ENCODE data around the gene PIGBOS1.
"Not testable (repeated sequence)": the region's sequence is repeated elsewhere in the genome, so short reads cannot be mapped to it uniquely, and the experiment has no call there.

PIGBOS1 gene, protein sequence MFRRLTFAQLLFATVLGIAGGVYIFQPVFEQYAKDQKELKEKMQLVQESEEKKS

DNA sequence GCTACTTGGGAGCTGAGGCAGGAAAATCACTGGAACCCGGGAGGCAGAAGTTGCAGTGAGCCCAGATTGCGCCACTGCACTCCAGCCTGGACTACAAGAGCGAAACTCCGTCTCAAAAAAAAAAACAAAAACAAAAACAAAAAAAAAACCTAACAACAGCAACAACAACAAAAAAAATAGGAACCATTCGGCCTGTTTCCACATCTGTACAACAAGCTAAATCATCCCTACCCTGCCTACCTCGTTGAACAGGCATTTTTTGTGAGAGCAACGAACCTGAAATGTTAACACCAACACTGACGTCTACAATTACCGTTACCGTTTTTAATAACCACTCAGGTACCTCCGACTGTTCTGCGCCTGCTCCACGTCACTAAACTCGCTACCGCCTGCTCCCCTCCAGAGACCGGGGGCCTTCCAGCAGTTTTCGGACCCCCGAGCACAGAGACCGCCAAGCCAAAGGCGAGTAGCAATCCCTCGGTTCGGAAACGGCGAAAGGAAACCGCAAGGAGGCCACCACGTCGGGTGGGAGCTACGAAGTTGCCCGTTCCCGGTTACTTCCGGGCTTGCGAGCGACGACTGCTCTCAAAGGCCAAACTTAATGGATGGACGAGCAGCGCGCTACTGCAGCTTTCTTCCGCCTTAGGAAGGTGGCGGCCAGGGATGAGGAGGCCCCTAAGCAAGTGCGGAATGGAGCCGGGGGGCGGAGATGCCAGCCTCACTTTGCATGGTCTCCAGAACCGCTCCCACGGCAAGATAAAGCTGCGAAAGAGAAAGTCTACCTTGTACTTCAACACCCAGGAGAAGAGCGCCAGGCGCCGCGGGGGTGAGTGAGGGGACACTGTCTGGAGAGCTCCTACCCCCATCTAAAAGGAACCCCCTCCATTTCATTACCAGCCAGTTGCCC, at the start of gene PIGBOS1, which contains the start of gene PIGB:
Gene PIGBOS1, minus strand, starts transcription at position 536 of the 907 bp plus-strand sequence. CDS start 1,331 bp downstream, outside the sequence.
Gene PIGB, plus strand, starts transcription at position 635 of the 907 bp plus-strand sequence. Its CDS starts 29 bp downstream, at position 664.
- DNase-seq: peak; percentile 33

DNA sequence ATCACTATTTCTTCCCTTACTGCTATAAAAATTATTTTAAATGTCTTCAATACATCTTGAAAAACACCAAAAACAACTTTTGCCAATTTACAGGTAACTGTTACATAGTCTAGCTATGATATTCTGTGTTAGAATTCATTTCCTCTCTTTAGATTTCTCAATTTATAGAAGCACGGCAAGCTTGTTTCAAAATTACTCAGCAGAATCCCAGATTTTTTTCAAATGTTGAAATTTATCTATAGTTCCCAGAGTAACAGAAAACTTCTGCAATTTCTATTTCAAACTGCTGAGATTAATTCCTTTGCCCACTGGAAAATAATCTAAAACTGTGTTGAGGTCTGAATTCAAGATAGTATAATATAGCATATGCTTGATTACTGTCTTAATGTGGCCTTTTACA, 48.1 kb upstream of the PIGBOS1 start:
- DNase-seq: no peak

DNA sequence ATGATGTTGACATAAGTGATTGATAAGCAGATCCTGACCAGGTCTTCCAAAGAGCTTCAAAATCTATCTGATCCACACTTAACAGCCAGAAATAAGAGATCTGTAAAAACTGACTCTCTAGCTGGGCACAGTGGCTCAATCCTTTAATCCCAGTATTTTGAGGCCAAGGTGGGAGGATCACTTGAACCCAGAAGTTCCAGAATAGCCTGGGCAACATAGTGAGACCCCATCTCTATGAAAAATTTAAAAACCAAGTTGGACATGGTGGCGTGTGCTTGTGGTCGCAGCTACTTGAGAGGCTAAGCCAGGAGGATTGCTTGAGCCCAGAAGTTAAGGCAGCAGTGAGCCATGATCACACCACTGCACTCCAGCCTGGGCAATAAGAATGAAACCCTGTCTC, 43.7 kb upstream of the PIGBOS1 start:
- DNase-seq: no peak

DNA sequence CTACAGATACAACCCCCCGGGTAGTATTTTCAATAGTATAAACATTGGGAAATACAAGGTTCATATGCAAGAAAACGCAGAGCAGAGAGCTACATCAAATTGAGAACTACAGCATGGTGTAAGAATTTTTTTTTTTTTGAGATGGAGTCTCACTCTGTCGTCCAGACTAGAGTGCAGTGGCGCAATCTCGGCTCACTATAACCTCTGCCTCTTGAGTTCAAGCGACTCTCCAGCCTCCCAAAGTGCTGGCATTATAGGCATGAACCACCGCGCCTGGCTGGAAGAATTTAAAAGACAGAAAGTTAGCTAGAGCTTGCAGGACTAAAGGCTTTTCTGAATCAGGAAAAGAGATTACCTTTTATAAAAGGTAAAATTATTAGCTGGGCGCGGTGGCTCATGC, 42.1 kb upstream of the PIGBOS1 start:
- DNase-seq: no peak

DNA sequence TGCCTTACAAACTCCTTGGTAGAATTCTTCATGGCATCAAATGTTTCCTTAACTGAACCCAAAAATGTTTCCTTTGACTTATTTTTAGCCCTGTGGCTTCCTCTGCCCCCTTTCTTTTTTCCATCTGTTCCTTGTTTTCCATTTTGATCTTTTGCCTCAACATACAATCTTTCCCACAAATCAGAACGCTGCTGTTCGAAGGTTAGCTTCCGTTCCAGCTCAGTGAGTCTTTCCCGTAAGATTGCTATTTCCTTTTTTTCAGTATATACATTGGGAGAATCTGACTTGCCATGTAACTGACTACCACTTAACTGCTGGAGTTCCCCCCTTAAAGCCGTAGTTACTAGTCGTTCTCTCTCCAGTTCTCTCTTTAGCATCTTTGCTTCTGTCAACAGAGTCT, 41.3 kb upstream of the PIGBOS1 start:
- DNase-seq: no peak

DNA sequence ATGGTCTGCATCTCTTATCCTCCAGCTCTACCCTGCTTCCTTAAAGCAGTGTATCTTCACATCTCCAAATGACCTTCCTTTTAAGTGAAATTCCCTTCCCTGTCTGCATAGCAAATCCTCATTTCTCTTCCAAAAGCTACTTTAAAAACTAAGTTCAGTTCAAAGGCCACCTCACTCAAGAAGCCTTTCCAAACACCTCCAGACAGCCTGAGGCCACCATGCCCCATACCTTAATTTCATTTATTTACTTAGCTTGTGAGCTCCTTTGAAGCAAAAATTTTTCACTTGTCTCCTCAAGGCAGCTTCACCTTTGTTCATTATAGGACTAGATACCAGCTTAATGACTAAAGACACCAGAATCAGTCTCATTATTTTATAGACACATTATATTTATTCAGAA, 39.5 kb upstream of the PIGBOS1 start:
- DNase-seq: no peak

DNA sequence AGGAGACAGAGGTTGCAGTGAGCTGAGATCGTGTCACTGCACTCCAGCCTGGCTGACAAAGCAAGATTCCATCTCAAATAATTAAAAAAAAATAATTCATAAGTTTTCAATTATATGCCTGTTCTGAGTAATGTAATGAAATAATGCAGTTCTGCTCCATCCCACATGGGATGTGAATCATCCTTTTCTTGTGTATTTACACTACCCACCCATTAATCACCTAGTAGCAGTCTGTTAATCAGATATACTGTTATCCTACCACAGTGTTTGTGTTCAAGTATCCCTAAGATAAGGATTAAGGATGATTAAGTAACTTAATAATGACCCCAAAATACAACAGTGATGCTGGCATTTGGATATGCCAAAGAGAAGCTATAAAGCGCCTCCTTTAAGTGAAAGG, 38.9 kb upstream of the PIGBOS1 start:
- DNase-seq: no peak

DNA sequence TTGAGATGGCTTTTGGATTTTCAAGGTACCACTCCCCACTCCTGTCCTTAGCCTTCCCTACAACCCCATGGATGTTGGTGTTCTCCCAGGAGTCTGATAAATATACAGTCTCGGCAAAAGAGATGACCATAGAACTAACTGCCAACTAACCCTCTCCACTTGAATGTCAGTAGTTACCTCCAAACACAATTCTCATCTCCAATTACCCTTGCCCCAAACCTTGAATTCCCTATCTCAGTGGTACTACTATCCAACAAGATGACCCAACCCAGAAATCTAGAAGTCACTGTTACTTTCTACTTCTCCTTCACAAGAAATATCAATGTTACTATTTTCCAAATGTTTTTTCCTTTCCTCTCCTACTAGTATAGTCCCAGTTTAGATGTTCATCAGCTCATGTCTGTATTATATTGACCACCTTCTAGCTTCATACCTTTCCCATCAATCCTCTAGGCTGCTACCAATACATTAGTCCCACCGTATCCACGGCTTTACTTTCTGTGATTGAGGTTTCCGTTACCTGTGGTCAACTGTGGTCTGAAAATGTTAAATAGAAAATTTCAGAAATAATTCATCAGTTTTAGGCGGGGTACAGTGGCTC, 38.2 kb upstream of the PIGBOS1 start:
- no peak for DNase-seq

DNA sequence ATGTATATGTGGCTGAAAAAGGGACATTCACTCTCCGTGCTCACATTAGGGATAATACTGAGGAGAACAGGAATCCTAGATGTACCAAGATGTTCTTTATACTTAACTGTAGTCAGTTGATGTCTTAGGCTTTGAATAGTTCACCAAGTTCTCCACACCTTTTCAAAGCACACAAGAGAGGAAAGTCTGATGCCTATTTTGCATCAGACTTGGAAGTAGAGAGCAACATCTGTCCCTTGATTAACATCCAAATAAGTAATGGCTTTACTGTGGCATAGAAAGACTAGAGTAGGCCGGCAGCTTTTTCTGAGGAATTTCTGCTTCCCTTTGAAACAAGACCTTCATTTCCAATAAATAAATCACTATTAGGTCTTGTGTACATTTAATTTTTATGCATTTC, 34.1 kb upstream of the PIGBOS1 start:
- no peak for DNase-seq

DNA sequence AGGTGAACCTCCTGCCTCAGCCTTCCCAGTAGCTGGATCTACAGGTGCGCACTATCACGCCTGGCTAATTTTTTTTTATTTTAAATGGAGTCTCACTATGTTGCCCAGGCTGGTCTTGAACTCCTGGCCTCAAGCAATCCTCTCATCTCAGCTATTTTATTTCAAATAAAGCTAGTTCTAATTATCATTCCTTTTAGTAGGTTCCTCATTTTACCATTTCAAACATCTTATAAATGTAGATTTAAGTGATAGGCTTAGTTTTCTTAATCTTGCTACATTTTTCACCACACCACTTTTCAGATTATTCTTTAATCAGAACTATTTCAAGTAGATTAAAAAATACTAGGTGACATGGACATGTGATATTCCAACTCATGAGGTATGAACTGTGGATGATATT, 30.4 kb upstream of the PIGBOS1 start:
- no peak for DNase-seq

DNA sequence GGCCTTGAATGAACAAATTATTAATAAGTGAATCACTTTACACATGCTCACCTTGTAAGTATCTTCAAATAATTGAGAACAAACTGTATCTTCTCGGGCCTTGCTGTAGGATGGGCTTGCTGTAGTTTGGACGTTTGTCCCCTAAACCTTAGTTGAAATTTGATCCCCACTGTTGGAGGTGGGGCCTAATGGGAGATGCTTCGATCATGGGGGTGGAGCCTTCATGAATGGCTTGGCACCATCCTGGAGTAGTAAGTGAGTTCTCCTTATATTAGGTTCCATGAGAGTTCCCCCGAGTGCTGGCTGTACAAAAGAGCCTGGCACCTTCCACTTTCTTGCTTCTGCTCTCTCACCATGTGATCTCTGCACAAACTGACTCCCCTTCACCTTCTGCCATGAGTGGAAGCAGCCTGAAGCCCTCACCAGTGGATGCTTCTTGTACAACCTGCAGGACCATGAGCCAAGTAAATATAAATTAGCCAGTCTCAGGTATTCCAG, 29.4 kb upstream of the PIGBOS1 start:
- no peak for DNase-seq

DNA sequence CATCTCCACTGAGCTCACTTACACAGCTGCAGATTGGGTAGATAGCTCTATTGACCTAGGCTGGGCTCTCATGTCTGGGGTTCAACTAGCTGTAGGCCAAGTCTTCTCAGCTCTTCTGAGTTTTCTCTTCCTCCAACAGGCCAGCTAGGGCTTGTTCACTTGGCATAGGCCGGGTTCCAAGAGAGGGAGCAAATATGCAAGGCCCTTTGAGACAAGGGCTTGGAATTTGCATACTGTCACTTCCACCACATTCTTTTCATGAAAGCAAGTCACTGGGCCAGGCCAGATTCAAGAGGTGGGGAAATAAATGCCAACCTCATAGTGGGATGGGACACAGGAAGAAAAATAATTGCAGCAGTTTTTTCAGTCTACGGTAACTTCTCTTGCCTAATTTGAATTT, 25.3 kb upstream of the PIGBOS1 start:
- DNase-seq: no peak

DNA sequence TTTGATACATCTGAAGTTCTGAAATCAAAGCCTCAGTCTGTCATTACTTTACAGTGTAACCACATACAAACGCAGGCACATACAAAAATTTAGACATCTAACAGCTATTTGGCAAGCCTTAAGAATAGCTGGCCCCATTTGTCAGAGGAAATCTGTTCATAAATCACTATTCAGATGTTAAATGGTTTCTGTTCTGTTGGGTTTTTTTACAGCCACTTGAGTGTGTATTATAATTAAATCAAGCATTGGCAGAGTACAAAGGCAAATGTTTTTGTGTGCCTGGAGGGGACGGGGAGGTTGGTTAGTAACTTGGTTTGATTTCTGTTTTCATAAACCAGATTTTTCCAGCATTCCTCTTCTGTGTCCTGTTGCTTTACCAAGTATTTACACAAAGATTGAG, 24.2 kb upstream of the PIGBOS1 start:
- DNase-seq: no peak

DNA sequence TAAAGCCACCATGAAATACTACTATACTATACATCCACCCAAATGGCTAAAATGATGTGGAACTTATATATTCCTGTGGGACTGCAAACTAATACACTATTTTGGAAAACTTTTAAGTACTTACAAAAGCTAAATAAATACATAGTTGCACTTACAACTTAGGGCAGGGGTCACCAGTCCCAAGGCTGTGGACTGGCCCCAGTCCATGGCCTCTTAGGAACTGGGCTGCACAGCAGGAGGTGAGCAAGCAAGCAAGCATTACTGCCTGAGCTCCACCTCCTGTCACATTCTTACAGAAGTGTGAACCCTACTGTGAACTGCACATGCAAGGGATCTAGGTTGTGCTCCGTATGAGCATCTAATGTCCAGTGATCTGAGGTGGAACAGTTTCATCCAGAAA, 18.2 kb upstream of the PIGBOS1 start:
- no peak for DNase-seq

DNA sequence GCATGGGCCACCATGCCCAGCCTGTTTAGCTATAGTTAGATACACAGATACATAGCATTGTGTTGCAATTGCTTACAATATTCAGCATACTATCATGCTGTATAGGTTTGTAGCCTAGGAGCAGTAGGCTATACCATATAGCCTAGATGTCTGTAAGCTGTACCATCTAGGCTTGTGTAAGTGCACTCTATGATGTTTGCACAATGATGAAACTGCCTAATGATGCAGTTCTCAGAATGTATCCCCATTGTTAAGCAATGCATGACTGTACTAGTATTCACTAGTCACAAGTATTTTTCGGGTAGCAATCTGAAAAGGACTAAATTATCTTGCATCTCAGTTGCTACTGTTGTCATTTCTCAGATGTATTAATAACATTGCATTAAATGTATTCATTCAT, 16.1 kb upstream of the PIGBOS1 start:
- DNase-seq: no peak

DNA sequence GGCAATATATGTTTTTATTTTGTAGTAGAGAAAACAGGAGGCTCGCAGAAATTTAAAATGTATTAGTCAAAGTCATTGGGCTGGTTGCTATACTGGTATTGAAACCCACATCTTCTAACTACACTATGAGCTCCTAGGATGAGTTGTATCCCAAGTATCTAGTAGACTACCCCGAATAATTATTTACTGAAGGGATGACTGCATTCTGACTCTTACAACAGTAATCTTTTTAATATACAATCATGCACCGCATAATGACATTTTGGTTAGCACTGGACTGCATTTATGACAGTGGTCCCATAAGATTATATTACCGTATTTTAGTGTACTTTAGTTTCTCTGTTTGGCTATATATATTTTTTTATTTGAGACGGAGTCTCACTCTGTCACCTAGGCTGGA, 15.4 kb upstream of the PIGBOS1 start:
- no peak for DNase-seq

DNA sequence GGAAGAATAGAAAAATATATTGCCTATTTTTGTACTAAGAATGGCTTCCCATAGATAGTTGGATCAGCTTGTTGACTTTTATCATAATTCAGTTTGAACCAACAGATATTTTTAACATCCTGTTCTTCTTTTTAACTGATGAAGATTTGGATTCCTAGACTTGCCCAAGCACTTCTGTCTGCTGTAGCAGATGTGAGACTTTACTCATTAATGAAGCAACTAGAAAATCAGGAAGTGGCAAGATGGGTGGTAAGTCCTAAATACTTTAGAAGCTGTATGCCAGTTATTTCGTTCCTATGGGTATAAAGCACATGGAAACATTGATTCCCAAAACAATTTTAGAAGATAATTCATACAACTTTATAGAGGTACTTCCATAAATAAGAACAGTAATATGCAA, 8.5 kb upstream of the PIGBOS1 start:
- no peak for DNase-seq

DNA sequence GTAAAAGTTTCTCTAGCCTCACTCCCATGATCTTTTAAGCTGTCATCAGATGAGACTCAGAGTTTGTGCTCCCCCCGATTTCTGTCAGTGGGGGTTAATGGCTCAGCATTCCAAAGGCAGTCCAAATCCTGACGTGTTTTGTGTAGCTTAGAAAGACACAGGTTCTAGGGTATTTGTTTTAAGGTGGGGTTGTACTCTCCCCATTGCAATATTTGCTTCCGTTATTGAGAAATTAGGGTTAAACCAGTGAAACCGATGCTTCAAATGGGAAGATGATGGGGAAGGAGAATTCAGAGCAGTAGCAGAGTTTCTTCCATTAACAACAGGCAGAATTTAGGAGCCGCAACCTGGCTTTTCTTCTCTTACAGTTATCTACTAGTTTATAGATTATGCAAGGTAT, 3.5 kb upstream of the PIGBOS1 start:
- DNase-seq: no peak

DNA sequence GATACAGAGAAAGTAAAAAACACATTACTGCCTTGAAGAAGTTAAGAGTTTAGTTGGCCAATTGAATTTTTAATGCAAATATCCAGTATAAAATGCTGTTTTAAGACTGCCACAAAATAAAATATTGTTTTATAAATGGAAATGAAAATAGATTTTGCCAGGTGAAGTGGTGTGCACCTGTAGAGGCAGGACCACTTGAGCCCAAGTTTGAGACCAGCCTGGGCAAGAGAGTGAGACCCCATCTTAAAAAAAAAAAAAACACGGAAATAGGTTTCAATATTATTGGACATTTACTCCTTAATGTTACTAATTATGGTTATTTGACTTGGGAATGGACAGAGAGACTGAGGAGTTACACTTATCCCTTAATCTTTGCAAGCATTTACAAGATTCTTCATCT, 2.0 kb upstream of the PIGBOS1 start:
- no peak for DNase-seq

DNA sequence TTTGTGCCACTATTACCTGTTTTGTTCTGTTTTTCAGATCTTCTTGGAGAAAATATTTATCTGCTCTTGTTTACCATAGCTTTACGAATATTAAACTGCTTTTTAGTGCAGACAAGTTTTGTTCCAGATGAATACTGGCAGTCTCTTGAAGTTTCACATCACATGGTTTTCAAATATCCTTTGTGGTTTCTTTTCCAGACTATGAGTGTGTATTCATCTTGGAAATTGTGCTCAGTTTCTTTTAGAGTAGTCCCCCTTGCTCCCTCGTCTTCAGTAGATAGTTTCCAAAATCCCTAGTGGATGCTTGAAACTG, 1.3 kb upstream of the PIGBOS1 start:
- no peak for DNase-seq

DNA sequence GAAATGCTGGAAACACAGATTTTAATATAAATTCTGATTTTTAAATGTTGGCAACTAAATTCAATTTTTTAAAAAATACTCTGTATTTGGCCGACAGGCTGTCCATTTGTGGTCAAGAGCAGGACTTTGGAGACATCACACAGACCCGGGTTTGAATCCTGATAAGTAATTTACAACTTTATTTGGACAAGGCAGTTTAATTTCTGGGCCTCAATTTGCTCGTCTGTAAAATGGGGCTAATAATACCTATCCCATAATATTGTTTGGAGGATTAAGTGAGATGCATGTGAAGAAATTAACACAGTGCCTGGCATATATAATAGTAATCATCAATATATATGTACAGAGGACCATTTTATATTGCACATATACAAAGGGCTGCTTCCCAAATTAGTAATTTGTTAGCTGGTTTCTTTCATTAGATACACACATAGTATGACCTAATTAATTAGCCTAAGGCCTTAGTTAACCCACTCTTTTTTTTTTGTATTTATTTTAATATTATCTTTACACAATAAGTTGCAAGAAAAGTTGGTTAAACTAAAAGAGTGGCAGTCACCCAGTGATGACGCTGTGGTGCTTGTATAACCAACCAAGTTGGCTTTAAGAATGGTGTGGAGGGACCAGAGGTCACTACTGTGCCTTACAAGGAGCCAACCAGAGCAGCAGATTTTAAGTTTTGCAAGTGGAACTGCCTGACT, 764 bp upstream of the PIGBOS1 start:
- no peak for DNase-seq

DNA sequence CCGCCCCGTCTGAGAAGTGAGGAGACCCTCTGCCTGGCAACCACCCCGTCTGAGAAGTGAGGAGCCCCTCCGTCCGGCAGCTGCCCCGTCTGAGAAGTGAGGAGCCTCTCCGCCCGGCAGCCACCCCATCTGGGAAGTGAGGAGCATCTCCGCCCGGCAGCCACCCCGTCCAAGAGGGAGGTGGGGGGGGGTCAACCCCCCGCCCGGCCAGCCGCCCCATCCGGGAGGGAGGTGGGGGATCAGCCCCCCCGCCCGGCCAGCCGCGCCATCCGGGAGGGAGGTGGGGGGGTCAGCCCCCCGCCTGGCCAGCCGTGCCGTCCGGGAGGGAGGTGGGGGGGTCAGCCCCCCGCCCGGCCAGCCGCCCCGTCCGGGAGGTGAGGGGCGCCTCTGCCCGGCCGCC, 16.1 kb downstream of the PIGBOS1 start:
- not testable (repeated sequence) for DNase-seq

DNA sequence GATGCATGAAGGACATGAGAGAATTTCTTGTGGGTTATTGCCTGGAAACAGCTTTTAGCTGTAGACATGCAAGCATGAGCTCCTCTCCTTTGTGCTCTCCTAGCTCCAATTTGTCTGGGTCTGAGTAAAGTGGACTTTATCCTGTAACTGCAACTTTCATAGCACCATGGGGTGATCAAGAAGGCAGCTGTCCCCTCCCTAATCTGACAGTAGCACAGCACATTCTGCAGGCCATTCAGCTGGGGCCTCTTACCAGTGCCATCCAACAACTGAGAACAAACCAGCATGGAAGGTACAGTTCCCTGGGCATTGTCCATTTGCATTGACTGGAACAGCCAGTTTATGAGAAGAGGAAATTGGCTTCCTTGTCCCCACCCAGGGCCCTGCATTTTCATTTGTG, 21.6 kb downstream of the PIGBOS1 start:
- no peak for DNase-seq
